Dedifferentiated amniotic fluid mesenchymal stem cell (primary cell): ENCODE data around the gene RARRES2.
"Not testable (repeated sequence)": the region's sequence is repeated elsewhere in the genome, so short reads cannot be mapped to it uniquely, and the experiment has no call there.

Experiments
- DNase-seq: peaks from one replicate; pipeline ENCODE4 v3.0.0-alpha.2; 2016; ENCODE audit errors: extremely low spot score

RARRES2 gene

DNA sequence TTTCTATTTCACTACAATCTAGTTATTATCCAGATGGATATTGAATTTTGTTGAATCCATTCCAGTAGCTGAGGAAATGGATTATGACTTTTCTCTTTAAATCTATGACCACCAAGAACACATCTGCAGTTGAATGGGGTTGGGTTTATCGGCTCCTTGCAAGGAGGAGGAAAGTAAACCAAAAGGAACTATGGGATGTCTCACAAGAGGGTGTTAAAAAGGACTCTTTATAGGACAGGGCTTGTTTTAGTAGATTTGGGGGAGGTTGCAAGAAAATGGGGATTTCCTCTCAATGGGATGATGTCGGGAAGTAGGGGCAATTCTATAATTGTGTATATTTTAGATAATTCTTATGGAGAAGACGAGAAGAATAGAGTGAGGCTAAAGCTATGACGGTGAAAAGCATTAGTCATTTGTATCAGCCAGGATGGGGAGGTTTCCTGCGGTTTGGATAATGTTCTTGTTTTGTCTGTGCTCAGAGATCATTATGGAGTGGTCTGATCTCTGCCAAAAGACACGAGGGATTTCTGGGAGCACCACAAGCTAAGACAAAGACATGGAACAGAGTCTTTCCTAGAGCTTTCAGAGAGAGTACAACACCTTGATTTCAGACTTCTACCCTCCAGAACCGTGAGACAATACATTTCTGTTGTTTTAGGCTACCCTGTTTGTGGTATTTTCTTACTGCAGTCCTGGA is 23.5 kb downstream of the RARRES2 start:
- no peak for DNase-seq

DNA sequence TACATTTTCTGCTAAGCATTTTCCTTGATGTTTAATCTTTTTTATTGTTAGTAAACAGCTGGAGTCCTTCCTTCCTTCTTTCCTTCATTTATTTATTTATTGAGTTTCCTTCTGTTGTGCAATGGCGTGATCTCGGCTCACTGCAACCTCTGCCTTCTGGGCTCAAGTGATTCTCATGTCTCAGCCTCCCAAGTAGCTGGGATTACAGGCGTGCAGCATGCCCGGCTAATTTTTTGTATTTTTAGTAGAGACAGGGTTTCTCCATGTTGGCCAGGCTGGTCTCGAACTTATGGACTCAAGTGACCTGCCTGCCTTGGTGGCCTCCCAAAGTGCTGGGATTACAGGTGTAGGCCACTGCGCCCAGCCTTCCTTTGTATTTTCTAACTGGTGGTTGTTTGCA is 24.4 kb downstream of the RARRES2 start:
- DNase-seq = not testable (repeated sequence)

- no peak for DNase-seq
Observed at GRCh38 chr7:150314639-150315239, 26.7 kb downstream of the RARRES2 start.

GRCh38 chr7:150313870-150314269 is 27.6 kb downstream of the RARRES2 start:
- no peak for DNase-seq

GRCh38 chr7:150313367-150313809 is 28.0 kb downstream of the RARRES2 start:
- DNase-seq = no peak

- DNase-seq = not testable (repeated sequence)
Observed at GRCh38 chr7:150312649-150313366, 28.6 kb downstream of the RARRES2 start.

DNA sequence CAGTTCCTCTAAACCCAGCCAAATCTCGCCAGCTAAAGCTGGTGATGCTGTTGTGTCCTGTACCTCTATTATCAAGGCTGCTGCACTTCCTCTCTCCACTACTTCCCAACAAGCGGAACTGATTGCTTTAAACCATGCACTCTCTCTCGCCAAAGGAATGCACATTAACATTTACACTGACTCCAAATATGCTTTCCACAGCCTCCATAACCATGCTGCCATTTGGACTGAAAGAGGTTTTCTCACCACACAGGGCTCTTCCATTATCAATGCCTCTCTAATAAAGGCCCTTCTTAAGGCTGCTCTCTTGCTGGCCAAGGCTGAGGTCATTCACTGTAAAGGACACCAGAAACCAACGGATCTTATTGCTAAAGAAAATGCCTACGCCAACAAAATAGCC is 29.7 kb downstream of the RARRES2 start:
- DNase-seq = no peak

- DNase-seq = no peak
Observed at GRCh38 chr7:150311146-150311545, 30.3 kb downstream of the RARRES2 start.

GRCh38 chr7:150308575-150308974 is 32.9 kb downstream of the RARRES2 start:
- no peak for DNase-seq

GRCh38 chr7:150307904-150308303 is 33.5 kb downstream of the RARRES2 start:
- DNase-seq = no peak

DNA sequence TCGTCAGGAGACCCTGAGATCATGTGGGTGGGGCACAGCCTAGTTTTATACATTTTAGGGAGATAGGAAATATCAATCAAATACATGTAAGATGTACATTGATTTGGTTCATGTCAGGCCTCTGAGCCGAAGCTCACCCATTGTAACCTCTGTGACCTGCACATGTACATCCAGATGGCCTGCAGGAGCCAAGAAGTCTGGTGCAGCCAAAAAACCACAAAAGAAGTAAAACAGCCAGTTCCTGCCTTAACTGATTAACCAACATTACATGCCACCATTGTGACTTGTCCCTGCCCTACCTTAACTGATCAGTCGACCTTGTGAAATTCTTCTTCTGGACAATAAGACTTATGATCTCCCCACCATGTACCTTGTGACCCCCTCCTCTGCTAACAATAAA is 34.3 kb downstream of the RARRES2 start:
- DNase-seq = no peak

DNA sequence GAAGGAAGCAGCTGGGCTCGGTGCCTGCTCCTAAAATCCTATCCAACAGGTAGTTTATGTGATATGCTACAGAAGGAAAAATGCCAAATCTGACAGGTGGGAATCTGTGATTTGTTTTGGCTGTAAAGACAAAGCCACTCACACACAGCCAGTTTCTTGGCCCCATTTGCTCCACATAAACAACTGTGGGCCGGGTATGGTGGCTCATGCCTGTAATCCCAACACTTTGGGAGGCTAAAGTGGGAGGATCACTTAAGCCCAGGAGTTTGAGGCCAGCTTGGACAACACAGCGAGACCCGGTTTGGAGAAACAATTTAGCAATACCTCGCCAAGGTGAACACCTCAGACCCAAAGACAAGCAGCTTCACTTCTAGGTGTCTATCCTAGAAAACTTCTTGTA is 35.1 kb downstream of the RARRES2 start:
- DNase-seq = not testable (repeated sequence)

- DNase-seq = not testable (repeated sequence)
Observed at GRCh38 chr7:150305903-150306284, 35.5 kb downstream of the RARRES2 start.

DNA sequence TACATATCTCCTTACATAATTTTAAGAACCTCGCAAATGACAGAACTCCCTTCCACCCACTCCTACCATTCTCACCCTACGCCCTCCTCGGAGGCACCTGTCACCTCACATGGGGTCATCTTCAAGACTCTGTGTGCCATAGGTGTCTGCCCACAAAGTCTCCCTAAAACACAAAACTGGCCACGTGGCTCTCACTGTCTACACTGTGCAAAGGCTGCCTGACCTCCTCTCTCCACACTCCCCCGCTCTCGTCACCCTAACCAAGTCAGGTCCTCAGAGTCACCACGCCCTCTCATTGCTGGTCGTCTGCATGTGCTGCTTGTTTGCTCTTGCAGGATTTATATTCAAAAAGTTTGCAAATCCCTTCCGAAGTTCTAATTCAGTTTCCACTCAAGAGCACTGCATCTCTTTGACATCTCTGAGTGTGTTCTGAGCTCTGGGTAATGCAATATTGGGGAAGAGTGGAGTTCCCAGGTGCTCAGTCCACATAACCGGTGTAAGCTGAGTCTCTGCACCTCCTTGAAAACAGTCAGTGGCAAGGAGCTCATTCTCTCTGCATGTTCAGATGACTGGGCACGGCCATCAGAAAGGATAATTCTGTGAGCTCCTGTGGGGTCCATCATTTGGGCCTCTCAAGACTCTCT is 36.0 kb downstream of the RARRES2 start:
- not testable (repeated sequence) for DNase-seq

DNA sequence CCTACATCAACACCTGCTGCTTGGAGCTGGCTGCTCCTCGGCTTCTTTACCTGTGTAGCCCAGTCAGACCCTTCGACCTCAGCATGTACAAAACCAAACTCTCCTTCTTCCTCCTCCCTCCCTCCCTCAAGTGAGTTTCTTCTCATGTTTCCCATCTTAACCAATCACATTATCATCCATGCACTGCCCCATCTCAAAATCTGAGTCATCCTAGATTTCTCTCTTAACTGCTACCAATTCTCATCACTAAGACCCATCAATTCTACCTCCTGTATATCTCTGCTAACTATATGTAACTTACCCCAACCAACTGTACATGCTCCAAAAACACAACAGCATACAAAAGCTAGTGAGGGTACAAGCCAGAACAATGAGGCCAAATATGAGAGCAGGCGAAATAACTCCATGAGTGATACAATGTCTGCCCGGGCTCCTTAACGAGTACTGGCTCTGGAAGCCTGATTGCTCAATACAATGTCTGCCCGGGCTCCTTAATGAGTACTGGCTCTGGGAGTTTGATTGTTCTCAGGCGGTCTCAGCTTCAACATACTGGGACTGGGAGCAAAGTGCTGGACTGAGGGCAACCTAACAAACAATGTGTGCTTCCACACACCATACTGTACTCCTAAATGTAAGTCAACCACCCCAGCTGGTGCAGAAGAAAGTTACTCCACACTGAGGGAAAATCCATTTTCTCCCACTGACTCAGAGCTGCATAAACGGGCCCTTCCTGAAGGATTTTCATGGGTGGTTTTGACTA is 36.8 kb downstream of the RARRES2 start:
- DNase-seq = not testable (repeated sequence)

DNA sequence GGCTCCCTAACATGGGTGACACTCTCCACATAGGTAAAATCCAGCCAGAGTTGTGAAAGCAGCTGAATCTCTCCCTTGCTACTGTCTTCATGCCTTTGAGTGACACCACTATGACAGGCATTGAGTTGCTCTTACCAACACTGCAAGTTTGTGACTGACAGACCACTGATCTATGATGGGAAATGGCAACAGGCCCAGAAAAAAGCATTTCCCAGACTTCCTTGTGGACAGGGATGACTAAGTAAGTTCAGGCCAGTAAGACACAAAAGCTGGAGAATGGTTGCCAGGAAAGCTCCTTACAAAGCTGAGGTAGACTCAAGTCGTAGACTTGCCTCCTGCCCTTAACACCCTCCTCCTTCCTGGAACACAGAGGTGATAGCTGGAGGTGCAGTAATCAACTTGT is 38.5 kb downstream of the RARRES2 start:
- not testable (repeated sequence) for DNase-seq

- DNase-seq = not testable (repeated sequence)
Observed at GRCh38 chr7:150297978-150298377, 43.5 kb downstream of the RARRES2 start.

- not testable (repeated sequence) for DNase-seq
Observed at GRCh38 chr7:150296802-150297201, 44.6 kb downstream of the RARRES2 start.

DNA sequence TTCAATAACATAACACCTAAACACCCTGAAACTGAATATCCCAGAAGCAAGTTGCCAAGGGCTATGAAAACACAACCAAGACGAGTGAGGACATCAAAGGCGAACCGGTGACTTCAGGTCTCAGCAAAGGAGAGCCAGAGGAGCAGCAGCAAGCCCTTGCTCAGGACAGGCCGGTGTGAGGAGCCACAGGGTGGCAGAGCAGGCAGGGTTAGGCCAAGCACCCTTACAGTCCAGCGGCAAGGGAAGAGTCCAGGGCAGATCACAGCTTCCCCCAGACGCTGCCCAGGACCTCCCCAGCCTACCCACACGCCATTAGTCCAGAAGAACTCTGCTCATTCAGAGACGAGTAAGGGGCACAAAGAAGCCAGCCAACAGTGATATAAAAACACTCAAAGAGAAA is 45.8 kb downstream of the RARRES2 start:
- DNase-seq = not testable (repeated sequence)

DNA sequence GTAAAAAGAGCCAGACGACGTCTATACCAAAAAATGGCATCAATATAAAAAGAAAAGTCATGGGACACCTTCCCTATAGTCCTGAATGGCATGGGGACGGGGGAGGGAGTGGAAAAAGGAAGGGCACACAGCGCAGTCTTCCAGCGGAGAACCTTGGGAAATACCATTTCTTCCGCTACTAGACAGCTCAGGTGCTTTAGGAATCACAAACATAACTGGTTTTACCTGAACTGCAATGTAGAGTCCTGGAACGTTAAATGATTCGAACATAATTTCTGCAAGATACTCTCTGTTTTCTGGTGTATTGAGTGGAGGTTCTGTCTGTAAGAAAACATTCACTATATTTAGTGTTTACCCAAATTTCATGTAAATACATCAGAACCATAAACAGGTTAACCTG is 46.4 kb downstream of the RARRES2 start:
- DNase-seq = not testable (repeated sequence)

DNA sequence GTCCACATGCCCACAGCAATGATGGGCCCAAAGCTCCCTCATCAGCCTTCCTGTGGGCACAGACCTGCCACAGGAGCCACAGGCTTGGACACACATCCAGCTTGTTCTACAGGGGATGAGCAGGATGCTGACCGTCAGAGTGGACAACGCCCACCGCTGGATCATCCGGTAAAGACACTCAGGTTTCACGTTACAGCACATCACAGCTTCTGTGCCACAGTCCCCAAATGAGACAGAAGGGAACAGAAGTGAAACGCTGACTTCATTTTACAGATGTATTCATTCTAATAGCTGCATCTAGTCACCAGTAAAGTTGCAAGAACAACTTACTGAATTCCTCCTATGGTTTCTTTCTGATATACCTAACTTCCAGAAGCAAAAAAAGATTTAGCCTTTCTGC is 51.1 kb downstream of the RARRES2 start:
- not testable (repeated sequence) for DNase-seq

DNA sequence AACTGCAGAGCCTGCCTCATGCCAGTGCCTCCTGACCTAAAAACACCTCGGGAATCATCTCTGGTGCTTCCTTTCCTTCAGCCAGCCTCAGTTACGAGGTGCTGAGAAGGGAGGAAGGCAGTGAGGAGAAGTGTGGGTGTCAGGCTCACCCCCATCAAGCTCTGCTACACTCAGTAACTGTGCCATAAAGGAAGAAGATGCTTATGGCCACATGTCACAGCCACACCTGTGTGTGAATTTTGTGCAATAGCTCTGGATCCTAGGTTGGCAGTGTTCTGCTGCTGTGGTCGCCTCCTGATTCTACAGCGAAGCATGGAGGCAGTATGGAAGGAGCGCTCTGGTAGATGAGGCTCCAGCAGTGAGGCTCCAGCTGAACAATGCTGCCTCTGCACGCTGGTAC is 52.6 kb downstream of the RARRES2 start:
- DNase-seq = not testable (repeated sequence)
